K562 (cell line): ENCODE data around the gene HOXC4. TPM values are rescaled to one million over a fixed set of nuclear protein-coding genes. Genes with fewer than 3 reads are reported as not detected.

Experiments
- CREM ChIP-seq: IDR thresholded peaks from 2 replicates; pipeline ENCODE4 v1.6.1; 2014; ENCODE audit warnings: antibody characterized with exemption, low read depth
- CUX1 ChIP-seq: fragments of 200-800 bp; sonication (Bioruptor generic); IDR thresholded peaks from 2 replicates; pipeline ENCODE4 v1.6.1; 2016; ENCODE audit warnings: missing genetic modification characterization, missing compliant biosample characterization
- PRPF4 ChIP-seq: fragments of 200-400 bp; formaldehyde crosslinking; IDR thresholded peaks from one replicate; pipeline ENCODE4 v1.6.1; 2017; ENCODE audit warnings: low read length, low read depth, mild to moderate bottlenecking; ENCODE audit not compliant: insufficient read depth, poor library complexity, severe bottlenecking
- polyA plus RNA-seq, 8 experiments: library from polyadenylated mRNA; depleted of rRNA in 4 of 8; stranded (reverse) in 5 of 8; unstranded in 3 of 8; fragments of >200 nt; fragmentation: Nextera tagmentation in 2 of 8; fragmentation: Illumina TruSeq in 1 of 8; extraction: Ambion mirVana in 2 of 8; extraction: Trizol in 1 of 8; gene quantifications; 2 replicates each; pipeline versions ENCODE4 v1.2.1 to v1.2.3, GENCODE V29; 2011 to 2014; ENCODE audit warnings: inconsistent platforms in 1 of 8, missing spikeins in 1 of 8
- total RNA-seq, 7 experiments: library from RNA; depleted of rRNA in 6 of 7; stranded (reverse); fragments of >200 nt in 6 of 7; fragmentation: Illumina TruSeq in 2 of 7; extraction: Trizol in 2 of 7; gene quantifications; 2 replicates each; pipeline versions ENCODE4 v1.2.1 to v1.2.3, GENCODE V29; 2011 to 2021; ENCODE audit warnings: low replicate concordance in 1 of 7

The HOXC4 gene
- total and polyA plus RNA-seq, 9 of the 15 experiments (the other 6 are each of a cell fraction or from before 2014, with no cell fraction given): 0.06 to 1.5 (median 0.44) TPM; not detected in 1

- no peak for TF ChIP-seq CUX1 (CRISPR knock-in tag)
- TF ChIP-seq CREM: no peak
- TF ChIP-seq PRPF4: no peak
Measured at GRCh38 chr12:54017027-54017788, 36.4 kb upstream of the HOXC4 start (continued).
